Stimulated activated CD8-positive, alpha-beta memory T cell treated with anti-CD3 and anti-CD28 coated beads, Interleukin-4, amount 100 ng/mL, for 48 hours (primary cell): ENCODE measurements around the gene E2F8.

ENCODE experiments used
- DNase-seq: peaks from one replicate; pipeline ENCODE4 v3.0.0-alpha.2; 2020

The E2F8 gene

DNA sequence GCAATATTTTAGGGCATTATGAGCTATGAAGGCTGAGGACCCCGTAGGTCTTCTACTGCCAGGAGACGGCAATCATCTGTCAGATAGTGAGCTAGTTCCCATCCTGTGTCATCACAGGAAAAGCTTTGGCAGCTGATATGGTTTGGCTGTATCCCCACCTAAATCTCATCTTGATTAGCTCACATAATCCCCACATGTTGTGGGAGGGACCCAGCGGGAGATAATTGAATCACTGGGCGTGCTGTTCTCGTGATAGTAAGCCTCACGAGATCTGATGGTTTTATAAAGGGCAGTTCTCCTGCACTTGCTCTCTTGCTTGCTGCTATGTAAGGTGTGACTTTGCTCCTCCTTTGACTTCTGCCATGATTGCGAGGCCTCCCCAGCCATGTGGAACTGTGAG is 57.1 kb downstream of the E2F8 start:
- DNase-seq: no peak

DNA sequence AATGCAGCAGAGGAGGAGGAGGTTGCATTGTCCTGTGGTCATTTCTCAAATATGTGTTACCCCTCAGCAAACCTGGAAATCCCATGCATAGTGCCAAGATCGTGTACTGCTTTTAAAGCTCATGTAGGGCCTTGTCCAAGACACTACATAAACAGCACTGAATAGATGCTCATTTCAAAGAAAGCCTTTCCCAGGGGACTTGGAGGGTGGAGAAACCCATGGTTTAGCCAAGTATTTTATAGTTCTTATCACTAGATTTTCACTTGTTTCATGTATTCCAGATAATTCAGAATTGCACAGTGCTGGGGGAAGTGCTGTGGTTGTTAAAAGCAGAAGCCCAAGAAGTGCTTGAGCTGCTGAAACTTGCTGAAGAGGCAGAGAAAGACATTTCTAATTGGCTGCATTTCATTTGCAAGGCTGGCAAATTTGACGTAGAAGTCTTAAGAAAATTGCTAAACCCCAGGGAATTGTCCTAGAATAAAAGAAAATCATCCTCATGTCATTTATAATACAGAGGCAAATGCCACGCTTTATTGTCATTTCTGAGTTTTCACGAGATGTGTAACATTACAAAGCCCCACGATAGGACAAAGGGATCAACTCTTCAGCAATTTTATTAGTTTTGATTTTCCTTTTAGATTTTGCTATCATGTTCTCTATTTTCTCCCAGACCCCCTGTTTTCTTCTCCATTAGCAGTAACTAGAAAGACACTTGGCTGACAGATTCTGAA is 59.0 kb downstream of the E2F8 start:
- DNase-seq: no peak

DNA sequence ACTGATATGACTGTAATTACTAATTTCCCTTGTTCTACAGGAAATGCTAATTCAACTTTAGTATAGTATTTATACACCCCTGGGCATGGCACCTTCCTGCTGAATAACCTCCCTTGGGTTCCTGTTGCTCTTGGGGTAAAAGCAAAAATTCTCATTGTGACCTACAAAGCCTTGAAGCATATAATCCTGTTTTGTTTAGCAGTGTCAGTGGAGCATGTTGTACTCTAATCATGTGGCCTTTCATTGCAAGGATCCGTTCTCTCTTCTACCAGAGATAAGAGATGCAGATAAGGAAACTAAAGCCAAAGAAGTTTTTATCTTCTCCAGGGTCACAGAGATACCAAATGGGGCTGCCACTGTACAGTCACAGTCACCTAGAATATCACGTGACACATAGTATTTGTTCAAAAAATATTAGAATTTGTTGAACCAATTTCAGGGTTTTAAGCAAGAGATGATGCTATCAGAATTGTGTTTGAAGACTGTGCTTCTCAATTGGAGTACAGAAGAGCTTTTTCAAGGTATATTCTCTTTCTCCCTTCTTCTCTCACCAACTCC is 64.0 kb downstream of the E2F8 start:
- DNase-seq: no peak
